Measurements from ENCODE around the gene RAB13.

The RAB13 gene

DNA sequence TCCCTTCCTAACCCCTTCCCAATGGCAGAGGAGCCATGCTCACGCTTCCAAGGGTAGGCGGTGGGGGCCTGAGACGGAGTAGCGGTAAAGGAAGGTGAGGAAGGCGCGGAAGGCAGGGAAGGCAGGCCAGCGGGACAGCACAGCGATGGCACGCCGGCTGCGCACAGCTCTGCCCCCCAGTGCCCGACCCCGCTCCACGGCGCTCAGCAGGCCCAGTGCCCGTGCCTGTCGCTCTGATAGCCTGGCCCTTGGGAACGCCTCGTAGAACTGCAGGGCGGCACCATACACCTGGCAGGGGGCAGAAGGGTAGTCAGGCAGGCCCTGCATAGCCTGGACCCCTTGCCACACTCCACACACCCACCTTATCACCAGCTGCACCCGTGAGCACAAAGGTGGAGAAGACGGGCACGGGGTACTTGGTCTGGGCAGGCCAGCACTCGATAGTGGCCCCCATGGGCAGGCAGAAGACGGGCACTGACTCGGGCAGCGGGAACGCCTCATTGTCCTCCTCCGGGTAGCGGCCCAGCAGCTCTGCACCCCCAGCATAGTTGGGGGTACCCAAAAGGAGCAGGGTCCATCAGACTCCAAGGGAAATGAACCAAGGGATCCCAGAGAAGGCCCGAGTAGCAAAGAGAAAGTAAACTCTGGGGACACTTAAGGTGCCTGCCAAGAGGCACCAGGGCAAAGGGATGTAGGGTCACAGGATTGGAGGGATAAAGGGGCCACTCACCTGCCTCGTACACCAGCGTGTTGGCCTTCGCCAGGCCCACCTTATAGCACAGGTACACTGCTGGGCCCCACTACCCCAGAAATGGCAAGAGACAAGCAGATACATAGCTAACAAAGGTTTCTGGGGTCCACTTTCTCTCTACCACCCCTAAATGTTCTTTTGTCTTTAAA, 44.1 kb downstream of the RAB13 start:
- DNase-seq = no peak
- in situ Hi-C loops (cut with HindIII; ENCODE audit: low pct_ligation_motif_present, low pct_unique_long_range_greater_than_20kb, low sequenced_read_pairs) = no loop called here

DNA sequence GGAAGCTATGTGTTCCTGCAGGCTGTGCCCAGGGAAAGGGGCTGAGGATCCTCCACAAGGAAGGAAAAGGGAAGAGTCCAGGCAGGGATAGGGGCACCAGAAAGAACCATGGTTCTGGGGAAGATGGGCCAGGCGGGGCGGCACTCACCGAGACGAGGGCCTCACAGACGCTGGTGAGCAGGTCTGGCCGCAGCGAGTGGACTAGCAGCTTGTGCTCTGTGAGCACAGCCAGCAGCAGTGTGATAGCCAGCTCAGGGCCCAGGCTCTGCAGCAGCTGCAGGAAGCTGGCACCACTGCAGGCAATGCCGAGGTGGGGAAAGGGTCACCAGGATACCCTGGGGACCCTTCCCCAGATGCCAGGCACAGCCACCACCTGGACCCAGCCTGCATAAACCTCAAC, 45.4 kb downstream of the RAB13 start:
- in situ Hi-C loops (cut with HindIII; ENCODE audit: low pct_ligation_motif_present, low pct_unique_long_range_greater_than_20kb, low sequenced_read_pairs) = no loop called here
- DNase-seq = no peak

DNA sequence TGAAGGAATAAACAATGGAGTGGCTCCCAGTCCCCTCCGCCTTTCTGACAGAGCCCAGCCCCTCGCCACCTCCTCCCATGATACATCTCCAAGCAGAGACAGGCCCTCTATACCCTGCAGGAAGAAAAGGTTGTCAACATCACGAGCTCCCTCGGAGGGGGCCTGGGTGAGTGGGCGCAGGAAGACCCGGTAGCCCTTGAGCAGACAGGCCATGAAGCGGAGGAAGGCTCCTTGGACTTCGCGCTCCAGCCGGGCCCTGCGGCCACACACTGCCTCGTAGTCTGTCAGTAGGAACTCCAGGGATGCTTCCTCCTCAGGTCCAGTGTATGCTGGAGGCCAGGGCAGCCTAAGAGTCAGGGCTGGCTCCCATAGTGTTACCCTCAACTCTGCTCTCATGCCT, 46.7 kb downstream of the RAB13 start:
- in situ Hi-C loops (cut with HindIII; ENCODE audit: low pct_ligation_motif_present, low pct_unique_long_range_greater_than_20kb, low sequenced_read_pairs) = no loop called here

DNA sequence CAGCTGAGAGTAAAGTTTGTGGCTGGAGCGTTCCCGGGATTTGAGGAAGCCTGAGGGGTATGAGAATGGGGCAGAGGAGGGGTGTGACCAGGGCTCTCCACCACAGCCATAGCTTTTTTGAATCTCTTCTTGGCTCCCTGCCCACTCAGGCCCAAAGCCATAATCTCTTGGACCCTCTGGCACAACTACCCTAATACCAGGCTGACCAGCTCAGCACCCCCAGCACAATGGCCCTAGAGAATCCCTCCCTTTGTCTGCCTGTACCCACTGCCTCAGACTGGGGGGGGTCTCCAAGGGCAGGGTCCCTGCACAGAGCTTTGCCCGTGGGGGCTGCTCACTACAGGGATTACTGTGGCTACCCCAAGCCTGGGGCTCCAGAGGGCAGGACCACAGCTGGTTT, 47.1 kb downstream of the RAB13 start:
- no peak for DNase-seq
- in situ Hi-C loops (cut with HindIII; ENCODE audit: low pct_ligation_motif_present, low pct_unique_long_range_greater_than_20kb, low sequenced_read_pairs) = no loop called here

More for the DNA sequence above, 46.7 kb downstream of the RAB13 start:
- DNase-seq = no peak

GRCh38 chr1:153937331-153937730, 48.8 kb downstream of the RAB13 start:
- no peak for DNase-seq
- in situ Hi-C loops (cut with HindIII; ENCODE audit: low pct_ligation_motif_present, low pct_unique_long_range_greater_than_20kb, low sequenced_read_pairs) = no loop called here

GRCh38 chr1:153936011-153936802, 49.9 kb downstream of the RAB13 start:
- no peak for DNase-seq
- in situ Hi-C loops (cut with HindIII; ENCODE audit: low pct_ligation_motif_present, low pct_unique_long_range_greater_than_20kb, low sequenced_read_pairs) = no loop called here

- in situ Hi-C loops (cut with HindIII; ENCODE audit: low pct_ligation_motif_present, low pct_unique_long_range_greater_than_20kb, low sequenced_read_pairs) = no loop called here
- DNase-seq = no peak
These were observed 51.4 kb downstream of the RAB13 start for GRCh38 chr1:153934746-153935145.

DNA sequence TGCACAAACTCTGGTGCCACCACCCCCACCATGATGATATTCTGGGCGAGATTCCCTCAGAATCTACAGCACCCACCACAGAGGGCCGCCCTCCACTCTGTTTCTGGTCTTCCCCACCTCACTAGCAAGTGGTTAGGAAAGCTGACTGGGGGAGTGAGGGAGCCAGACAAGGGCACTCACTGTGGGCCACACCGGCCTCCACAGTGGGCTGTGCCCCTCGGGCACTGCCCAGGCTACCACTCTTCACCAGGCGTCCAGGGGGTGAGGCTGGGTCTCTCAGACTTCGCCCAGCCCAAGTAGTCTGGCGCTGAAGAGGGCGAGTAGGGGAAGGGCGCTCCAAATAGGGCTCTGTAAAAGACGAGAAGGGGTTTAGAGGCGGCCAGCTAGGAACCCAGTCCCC, 52.2 kb downstream of the RAB13 start:
- in situ Hi-C loops (cut with HindIII; ENCODE audit: low pct_ligation_motif_present, low pct_unique_long_range_greater_than_20kb, low sequenced_read_pairs) = no loop called here
- DNase-seq = no peak

DNA sequence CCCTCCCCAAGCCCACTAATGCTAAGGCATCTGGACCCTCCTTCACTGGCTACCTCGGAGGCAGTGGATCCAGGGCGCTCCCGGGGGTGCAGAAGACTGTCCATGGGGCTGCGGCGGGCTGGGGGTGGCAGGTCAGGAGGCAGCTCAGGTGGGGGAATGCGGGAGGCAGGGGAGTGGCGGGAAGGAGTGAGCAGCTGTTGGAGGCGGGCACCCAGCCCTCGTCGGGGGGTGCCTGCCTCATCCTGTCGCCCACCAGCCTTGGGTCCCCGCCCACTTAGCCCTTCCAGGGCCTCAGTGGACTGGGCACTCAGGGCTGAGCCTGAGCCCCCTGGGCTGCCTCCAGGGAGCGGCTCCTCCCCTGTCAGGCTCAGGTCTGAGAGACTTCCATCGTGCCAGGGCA, 52.7 kb downstream of the RAB13 start:
- in situ Hi-C loops (cut with HindIII; ENCODE audit: low pct_ligation_motif_present, low pct_unique_long_range_greater_than_20kb, low sequenced_read_pairs) = no loop called here

DNA sequence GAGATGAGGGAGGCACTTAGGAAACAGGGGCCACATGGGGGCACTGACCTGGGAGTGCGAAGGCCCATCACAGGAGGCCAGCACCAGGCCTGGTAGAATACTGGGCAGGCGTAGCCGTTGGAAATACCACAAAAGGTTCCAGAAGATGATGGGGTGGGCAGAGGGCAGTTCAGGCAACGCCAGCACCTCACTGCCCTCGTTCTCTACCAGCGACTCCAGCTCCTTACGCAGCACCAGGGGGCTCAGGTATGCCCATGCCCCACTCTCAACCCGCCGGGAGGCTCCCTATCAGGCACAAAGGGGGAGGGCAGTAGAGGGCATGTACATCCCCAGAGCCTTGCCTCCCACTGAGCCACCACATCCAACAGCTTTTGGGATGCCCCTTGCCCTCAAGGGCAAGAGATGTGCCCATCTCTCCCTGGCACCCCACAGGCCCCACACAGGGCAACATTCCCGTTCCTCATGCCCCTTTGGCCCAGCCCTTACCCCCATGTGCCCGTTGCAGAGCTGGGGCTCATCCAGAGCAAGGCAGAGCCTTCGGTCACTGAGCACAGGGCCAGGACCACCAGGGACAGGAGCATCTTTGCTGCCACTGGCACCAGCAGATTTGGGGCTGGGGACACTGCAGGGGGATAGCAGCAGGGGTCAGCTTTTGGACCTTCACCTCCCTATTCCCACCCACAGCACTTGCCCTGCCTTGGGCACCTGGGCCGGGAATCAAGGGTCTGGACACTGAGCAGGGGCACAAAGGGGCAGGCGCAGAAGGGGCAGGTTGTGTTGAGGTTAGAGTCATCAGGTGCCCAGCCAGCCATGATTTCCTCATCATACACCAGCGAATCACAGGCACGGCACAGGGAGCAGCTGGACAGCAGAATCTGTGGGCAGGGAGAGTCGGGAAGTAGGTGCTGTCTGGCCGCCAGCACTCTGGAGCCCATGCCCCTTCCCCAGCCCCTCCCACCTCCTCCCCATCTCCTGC, 53.7 kb downstream of the RAB13 start:
- in situ Hi-C loops (cut with HindIII; ENCODE audit: low pct_ligation_motif_present, low pct_unique_long_range_greater_than_20kb, low sequenced_read_pairs) = no loop called here
- DNase-seq = no peak

More for the DNA sequence above, 52.7 kb downstream of the RAB13 start:
- no peak for DNase-seq

Data from ACHN (cell line).